Liver (tissue), 3 donors: Measurements from ENCODE around the gene MSI2.

Experiments
- CTCF ChIP-seq: fragments of 150-350 bp; IDR thresholded peaks from 2 replicates; pipeline ENCODE4 v1.5.1; 2017; ENCODE audit warnings: improper control_type of control experiment, low read depth, low read length; ENCODE audit not compliant: missing input control
- EGR1 ChIP-seq, 2 donors: IDR thresholded peaks; 2 replicates each; pipeline ENCODE4 v1.6.1; 2016 to 2018; ENCODE audit warnings: antibody characterized with exemption in 2 of 2, low read depth in 2 of 2
- FOXA1 ChIP-seq: IDR thresholded peaks from 2 replicates; pipeline ENCODE4 v1.6.1; 2016; ENCODE audit warnings: antibody characterized with exemption
- FOXA2 ChIP-seq: IDR thresholded peaks from 2 replicates; pipeline ENCODE4 v1.6.1; 2016; ENCODE audit warnings: antibody characterized with exemption
- HNF4G ChIP-seq: IDR thresholded peaks from 2 replicates; pipeline ENCODE4 v1.6.1; 2016; ENCODE audit warnings: antibody characterized with exemption
- MAX ChIP-seq: IDR thresholded peaks from 2 replicates; pipeline ENCODE4 v1.6.1; 2016; ENCODE audit warnings: antibody characterized with exemption
- REST ChIP-seq: IDR thresholded peaks from 2 replicates; pipeline ENCODE4 v1.6.1; 2016; ENCODE audit warnings: antibody characterized with exemption, mild to moderate bottlenecking
- TF ChIP-seq, protein P1 (sequence below): IDR thresholded peaks from 2 replicates; pipeline ENCODE4 v1.6.1; 2016; ENCODE audit warnings: antibody characterized with exemption
- donor health status: healthy.
- donor health status: healthy.

GRCh38 chr17:57490111-57490845, 234.0 kb downstream of the MSI2 start:
- TF ChIP-seq FOXA1 (no peak), EGR1 (IDR thresholded peaks at IDR 0.05; ENCODE audit: low read depth in 2 of 2) (no peak), REST (no peak), CTCF (no peak), HNF4G (no peak), FOXA2 (no peak), MAX (no peak)
- TF ChIP-seq, protein P1, sequence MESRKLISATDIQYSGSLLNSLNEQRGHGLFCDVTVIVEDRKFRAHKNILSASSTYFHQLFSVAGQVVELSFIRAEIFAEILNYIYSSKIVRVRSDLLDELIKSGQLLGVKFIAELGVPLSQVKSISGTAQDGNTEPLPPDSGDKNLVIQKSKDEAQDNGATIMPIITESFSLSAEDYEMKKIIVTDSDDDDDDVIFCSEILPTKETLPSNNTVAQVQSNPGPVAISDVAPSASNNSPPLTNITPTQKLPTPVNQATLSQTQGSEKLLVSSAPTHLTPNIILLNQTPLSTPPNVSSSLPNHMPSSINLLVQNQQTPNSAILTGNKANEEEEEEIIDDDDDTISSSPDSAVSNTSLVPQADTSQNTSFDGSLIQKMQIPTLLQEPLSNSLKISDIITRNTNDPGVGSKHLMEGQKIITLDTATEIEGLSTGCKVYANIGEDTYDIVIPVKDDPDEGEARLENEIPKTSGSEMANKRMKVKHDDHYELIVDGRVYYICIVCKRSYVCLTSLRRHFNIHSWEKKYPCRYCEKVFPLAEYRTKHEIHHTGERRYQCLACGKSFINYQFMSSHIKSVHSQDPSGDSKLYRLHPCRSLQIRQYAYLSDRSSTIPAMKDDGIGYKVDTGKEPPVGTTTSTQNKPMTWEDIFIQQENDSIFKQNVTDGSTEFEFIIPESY = no peak
